Iris pigment epithelial cell (primary cell): ENCODE data around the gene MYO7B.

Experiments used
- DNase-seq: peaks from one replicate; pipeline ENCODE4 v3.0.0-alpha.2; 2011; ENCODE audit warnings: low read depth

MYO7B gene

DNA sequence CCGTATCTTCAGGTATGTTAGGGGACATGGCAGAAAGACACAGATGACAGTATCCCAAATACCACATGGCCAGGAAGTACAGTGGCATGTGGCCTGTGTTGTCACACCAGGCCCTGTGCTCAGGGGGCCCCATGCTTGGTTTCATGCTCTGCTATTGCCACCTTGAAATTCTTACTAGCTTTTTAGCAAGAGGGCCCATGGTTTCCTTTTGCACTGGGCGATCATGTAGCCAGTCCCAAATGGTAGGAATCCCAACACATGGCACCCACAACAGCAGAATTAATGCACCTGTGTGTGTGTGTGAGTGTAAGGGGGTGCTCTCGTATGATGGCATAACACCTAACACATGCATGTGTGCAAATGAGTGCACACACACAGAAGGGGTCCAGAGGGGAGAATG lies 39.2 kb downstream of the MYO7B start:
- DNase-seq, result no peak

DNA sequence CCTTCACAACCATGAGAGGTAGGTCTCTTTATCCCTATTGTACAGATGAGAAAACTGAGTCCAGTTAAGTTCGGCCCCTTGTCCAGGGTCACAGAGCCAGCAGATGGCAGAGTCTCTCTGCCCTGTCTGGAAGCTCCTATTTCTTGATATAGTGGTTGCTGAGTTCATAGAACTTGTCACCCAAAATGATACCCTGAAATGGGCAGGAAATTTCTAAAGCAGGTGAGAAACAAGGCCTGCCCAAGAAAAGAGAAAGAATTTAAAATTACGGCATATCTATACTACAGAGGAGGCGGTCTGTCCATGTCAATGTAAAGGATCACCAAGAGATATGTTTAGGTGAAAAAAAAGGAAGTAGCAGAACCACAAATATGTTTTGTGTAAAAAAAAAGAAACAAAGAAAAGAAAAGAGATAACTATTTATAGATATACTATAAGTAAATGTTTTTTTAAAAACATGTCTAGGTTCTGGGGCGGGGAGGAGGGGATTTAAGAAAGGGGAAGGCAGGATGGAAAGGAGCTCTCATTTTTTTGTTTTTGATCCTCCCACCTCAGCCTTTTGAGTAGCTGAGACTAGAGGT lies 39.8 kb downstream of the MYO7B start:
- DNase-seq, result no peak

DNA sequence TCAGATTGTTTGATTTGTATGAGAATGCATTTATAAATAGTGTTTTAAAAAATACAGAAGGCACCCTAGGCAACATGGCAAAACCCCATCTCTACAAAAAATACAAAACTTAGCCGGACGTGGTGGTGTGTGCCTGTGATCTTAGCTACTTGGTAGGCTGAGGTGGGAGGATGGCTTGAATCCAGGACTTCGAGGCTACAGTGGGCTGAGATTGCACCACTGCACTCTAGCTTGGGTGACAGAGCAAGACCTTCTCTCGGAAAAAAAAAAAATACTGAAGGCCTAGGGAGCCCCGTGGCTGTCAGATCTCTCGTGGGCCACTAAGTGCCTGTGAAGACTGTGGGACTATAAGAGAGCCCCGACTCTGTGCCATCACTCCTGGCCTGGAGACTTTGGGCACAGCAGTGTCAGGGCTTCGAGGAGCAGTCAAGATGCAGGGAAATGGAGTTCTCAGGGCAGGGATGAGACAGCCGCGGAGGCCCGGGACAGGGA lies 40.5 kb downstream of the MYO7B start:
- no peak for DNase-seq

DNA sequence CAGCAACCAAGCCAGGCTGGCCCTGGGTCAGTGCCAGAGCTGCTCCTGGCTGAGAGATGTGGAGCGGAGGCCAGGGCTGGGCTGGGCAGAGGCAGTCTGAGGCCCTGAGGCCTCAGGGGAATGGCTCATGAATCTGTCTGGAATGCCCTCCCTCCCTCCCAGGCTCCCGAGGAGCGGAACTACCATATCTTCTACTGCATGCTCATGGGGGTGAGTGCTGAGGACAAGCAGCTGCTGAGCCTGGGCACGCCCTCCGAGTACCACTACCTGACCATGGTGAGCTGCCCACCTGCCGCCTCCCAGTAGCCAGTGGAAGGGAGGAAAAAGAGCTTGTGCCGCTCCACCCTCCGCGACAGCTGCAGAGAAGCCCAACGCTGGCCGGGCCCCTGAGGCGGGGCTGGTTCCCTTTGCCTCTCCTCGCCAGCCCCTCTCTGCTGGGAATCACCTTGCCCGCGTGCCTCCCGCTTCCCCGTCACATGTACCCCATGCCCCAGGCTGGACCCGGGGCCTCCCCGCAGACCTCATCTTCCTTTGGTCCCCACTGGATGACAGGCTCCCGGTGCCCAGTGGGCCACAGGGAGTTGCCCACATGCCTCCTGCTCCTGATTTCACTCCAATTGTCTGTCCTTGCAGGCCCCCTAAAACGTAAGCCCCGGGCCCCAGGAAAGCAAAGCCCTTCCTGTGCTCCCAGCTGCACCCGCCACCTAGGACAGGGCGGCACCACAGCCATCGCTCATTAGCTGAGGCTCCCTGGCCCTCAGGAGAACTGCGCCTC lies 41.1 kb downstream of the MYO7B start:
- peak; percentile 26 for DNase-seq

DNA sequence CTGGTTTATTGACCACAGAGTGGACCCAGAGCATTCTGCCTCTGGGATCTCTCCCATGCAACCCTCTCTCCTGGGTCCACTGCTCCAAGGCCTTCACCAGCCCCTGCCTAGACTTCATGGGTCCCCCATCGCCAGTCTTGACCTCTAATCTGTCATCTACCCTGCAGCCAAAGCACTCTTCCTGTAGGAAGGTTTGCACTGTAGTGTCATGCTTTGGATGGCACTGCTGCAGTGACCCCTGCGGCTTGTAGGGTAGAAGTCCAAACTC lies 41.7 kb downstream of the MYO7B start:
- no peak for DNase-seq

DNA sequence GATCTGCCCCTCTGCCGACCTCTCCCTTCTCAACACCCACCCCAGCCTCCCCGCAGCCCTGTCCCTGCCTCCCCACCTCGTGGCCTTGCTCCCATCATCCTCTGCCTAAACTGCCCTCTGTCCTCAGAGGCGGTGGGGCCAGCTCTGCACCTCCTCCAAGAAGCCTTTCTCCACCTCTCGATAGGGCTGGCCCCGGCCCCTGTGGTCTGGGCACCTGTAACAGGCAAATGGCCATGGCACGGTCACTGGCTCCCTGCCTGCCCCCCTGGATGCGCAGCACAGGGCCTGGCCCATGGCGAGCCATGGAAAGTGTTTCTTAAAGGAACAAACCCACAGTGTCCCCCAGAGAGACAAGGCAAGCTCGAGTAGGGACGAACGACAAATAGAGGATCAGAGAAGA lies 42.0 kb downstream of the MYO7B start:
- DNase-seq, result no peak

DNA sequence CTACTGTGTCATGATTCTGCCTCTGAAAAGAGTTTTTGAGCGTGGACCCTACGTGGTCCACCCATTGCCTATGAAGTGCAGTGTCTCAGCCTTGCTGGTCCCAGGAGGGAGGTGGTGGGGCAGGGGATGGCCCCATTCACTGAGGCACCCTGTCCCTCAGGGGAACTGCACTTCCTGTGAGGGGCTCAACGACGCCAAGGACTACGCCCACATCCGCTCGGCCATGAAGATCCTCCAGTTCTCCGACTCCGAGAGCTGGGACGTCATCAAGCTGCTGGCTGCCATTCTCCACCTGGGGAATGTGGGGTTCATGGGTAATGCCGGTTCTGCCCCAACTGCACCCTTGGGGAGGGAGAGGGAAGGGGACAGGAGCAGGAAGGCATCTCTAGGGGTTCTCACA lies 42.5 kb downstream of the MYO7B start:
- no peak for DNase-seq

DNA sequence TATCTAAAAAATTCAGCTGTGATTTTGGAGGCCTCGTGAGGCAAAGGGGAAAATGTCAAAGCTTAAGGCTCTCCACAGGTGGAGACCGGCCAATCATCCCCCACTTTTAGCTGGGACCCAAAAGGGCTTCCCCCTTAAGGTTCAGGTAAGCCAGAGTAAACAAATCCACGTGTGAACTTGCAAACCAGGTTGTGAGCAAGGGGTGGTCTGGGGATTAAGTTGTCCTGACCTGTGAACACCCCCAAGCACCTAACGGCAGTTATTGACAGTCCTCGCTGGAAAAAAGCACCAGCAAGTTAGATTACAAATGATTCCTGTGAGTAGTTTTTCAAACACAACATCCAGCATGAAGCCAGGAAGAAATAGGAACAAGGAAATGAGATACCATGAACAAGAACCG lies 42.9 kb downstream of the MYO7B start:
- no peak for DNase-seq

DNA sequence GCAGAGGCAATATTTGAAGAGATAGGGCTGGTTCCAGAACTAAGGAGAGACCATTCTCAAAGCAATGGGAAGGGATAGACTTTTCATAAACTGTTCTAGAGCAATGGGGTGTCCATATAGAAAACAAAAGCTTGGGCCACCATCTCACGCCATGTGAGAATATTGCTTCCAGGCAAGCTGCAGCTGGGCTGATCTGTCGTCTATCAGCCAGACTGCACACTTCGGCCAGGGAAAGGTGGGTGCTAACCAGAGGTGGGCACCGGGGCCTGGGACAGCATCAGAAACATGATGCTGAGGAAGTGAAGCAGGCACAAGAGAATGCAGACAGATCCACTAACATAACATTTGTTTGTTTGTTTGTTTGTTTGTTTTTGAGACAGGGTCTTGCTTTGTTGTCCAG lies 43.7 kb downstream of the MYO7B start:
- no peak for DNase-seq

DNA sequence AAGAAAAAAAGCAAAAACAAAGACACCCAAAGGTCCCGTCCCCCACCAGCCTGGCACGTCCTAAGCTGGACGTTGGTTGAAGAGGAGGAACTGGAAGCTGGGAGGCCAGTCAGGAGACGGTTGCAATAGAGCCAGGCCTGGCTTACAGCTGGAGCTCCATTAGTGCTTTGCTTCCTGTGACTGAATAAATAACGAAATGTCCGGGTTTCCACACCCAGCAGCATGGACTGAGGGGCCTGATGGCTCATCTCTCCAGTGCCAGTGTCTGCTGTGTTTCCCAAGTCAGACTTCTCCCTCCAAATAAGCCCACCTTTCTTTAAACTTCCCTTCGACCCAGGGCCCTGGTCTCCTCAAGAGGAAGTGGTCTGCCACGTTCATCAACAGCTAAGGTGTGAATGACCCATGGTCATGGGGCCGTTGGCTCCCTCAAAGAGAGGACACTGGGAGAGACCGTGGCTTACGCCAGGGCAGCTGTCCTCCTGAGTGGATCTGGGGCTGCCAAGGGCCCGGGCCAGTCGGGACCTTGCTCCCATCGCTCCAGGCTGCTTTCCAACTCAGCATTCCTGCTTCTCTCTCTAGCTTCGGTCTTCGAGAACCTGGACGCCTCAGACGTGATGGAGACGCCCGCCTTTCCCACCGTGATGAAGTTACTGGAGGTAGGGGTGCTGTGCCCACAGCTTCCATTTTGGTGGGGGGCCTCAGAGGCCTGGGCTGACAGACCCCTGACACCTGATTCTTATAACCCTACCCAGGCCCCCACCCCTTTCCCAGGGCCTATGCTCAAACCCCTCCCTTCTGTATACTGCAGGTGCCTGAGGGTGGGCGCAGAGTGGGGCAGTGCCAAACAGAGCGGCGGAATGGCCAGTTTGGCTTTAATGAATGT lies 44.9 kb downstream of the MYO7B start:
- DNase-seq, result no peak

DNA sequence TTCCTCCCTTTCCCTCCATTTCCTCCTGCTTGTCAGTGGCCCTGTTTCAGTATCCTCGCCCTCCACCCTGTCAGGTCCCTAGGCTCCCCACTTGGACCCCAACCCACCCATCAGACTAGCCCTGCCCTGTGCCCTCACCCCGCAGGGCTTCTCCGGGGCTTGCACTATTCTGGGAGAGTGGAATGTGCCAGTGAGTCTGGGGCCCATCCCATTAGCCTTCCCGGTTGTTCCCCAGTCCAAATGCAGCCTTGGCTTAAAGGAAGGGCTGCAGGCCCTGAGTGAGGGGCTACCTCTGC lies 45.5 kb downstream of the MYO7B start:
- DNase-seq, result no peak

DNA sequence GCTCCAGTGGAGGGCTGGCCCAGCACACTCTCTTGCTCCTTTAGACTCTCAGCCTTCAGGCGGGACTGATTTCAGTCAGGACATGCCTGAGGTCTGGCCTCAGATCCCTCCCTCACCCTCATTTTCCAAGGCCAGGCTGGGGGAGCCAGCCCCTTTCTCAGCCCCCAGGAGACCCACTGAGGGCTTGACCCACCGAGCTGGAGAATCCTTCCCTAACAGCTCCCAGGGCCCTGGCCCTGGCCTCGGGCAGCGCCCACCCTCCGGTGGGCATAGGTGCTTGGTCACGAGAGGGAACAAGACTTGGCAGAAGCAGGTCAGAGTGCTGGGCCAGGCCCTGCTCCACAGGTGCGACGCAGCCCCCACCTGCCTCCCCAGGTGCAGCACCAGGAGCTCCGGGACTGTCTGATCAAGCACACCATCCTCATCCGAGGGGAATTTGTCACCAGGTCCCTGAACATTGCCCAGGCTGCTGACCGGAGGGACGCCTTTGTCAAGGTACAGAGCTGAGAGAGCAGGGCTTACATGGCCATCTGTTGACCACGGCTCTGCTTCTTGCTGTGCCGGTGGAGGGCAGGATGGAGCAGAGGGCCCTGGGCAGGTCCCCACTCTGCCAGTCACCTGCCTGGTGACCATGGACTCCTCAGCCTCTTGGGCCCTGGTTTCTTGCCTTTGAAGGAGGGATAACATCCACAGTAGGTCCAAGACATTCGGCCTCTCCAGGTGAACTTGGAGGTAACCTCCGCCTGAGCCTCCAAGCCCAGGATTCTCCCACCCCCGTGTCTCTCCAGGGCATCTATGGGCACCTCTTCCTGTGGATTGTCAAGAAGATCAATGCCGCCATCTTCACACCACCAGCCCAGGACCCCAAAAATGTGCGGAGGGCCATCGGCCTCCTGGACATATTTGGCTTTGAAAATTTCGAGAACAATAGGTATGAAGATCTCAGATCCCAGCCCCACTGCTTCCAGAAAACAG lies 46.3 kb downstream of the MYO7B start:
- DNase-seq, result no peak

DNA sequence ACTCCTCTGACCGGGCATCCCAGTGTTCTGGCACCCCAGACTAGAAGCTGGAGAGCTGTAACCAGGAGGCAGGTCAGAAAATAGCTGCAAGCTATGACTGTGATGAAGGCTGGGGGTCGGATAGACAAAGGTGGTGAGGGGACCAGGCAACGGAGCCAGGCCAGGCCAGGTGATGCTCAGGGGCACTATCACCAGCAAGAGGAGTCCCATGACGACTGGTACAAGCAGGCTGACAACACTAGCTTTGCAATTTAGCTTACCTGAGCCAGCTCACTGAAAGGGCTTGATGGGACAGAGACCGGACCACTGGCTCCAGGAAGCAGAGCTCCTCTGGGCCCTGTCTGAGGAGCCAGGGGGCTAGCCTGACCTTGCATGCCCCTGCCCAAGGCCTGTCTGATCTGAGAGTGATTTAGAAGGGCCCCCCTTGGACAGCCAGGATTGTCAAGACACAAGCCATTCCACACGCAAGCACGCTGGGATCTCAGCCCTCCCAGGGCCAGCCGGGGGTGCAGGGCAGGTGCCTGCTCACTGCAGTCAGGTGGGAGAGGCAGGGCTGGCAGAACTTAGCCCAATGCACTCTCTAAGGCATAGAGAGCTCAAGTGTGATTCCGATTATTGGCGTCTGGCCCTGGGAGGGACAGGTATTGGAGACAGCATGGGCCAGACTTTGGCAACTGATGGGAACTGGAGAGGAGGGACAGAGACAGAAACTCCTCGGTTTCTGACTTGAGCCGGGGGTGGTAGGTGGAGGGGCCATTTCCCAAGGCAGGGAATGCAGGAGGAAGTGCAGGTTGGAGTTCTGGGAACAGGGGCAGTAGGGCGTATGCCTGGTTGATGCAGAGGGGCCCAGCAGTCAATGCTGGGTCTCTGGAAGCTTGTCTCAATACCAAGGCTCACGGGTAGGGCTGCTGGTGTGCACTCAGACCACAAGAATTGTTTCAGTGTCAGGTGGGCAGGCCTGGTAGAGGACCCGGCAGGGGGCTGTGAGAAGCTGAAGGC lies 47.7 kb downstream of the MYO7B start:
- no peak for DNase-seq

DNA sequence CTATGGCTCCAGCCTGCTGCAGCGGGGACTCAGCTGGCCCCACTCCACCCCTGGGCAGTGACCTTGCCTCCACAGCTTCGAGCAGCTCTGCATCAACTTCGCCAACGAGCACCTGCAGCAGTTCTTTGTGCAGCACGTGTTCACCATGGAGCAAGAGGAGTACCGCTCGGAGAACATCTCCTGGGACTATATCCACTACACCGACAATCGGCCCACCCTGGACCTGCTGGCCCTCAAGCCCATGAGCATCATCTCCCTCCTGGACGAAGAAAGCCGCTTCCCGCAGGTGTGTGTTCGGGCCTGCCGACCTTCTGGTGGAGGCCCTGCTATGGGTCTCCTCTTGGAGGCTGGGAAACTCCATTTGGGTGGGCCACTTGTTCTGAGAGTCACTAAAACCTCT lies 48.6 kb downstream of the MYO7B start:
- DNase-seq, result no peak

DNA sequence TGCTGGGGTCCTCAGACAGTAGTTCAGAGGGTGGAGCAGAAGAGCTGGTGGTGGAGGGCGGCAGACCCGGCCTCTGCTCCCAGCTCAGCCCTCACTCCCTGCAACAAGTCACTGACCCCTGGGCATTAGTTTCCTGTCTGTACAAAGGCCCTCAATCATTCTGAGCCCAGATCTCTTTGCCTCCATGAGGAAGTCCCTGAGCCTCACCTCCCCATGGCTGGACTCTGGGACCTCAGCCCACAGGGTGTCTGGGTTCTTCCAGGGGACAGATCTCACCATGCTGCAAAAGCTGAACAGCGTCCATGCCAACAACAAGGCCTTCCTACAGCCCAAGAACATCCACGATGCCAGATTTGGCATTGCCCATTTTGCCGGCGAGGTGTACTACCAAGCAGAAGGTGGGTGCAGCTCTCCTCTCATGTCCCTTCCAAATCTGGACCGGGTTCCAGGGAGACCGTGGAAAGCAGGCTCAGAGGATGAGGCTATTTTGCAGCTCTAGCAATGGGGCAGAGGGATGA lies 49.1 kb downstream of the MYO7B start:
- no peak for DNase-seq

DNA sequence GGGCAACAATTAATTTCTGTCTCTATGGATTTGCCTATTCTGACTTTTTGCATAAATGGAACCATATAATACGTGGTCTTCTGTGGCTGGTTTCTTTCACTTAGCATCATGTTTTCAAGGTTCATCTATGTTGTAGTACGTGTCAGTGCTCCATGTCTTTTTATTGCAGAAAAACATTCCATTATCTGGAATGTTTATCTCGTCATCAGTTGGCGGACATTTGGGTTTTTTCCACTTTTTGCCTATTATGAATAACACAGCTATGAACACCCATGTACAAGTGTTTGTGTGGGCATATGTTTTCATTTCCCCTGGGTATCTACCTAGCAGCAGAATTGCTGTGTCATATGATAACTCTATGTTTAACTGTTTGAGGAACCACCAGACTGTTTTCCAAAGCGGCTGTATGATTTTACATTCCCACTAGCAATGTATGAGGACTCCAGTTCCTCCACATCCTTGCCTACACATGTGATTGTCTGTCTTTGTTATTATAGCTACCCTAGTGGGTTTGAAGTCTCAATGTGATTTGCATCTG lies 49.9 kb downstream of the MYO7B start:
- DNase-seq, result no peak

DNA sequence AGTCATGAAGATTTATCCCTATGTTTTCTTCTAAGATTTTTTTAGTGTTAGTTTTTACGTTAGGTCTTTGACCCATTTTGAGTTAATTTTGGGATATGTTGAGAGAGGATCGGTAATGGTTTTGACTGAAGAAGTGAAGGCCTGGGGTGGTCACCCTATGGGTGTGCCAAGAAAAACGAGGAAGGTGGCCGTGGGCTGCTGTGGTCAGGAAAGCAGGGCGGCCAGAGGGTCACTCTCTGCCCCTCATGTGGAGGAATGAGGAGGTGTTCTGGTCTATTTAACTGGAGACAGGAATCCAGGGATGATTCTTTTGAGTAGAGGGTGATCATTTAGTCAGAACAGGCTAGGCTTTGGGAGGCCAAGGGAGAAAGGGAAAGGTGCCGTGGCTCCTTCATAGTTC lies 50.7 kb downstream of the MYO7B start:
- no peak for DNase-seq

DNA sequence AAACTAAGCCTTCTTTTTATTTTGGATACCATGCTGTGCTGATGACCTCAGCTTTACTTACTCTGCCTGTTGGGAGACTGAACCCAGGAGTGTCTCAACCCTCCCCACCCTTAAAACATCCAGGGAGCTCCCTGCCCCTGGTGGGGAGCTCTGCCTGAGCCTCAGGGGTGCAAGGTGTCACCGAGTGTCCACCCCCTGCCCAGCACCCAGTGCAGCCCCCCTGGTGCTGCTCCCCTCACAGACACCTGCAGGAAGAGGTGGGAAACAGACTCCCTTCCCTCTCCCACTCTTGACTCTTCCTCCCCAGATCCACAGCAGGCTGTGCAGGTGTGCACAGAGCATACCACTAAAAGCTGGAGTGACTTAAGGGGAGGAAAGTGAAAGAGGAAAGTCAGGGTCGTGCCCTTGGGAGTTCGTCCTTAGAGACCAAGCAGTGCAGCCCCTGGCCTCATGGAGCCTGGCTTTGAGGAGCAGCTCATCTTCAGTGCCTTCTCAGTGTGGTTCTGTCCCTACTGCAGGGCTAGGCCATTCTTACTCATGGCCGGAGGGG lies 51.3 kb downstream of the MYO7B start:
- no peak for DNase-seq

DNA sequence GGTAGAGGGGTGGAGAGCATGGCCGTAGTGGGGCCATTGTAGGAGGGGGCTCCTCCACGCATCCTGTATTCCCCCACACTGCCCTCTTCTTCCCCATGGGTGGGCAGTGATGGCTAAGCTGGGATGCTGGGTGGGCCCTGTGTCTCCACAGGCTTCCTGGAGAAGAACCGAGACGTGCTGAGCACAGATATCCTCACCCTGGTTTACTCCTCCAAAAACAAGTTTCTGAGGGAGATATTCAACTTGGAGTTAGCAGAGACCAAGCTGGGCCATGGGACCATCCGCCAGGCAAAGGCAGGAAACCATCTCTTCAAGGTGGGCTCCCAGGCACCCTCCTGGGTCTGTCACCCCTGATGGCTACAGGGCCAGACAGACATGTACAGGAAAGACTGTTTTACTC lies 52.8 kb downstream of the MYO7B start:
- no peak for DNase-seq

DNA sequence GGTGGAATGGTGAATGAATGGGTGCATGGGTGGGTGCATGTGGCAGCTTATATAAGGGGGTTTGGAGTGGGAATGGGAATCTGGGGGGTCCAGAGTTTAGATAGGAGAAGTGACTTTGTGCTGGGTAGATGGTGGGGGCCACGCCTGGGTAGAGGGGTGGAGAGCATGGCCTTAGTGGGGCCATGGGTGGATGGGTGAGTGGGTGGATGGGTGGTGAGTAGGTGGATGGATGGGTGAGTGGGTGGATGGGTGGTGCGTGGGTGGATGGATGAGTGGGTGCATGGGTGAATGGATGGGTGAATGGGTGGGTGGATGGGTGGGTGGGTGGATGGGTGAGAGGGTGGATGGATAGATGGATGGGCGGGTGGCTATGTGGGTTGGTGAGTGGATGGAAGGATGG lies 53.9 kb downstream of the MYO7B start:
- no peak for DNase-seq
